ENCODE data around the gene CAMK1D. TPM values are rescaled to one million over a fixed set of nuclear protein-coding genes. Genes with fewer than 3 reads are reported as not detected.

Gene CAMK1D
- total and polyA plus RNA-seq, 2 of the 4 experiments (the other 2 are of a cell fraction), result 5.0 to 5.3 TPM

DNA sequence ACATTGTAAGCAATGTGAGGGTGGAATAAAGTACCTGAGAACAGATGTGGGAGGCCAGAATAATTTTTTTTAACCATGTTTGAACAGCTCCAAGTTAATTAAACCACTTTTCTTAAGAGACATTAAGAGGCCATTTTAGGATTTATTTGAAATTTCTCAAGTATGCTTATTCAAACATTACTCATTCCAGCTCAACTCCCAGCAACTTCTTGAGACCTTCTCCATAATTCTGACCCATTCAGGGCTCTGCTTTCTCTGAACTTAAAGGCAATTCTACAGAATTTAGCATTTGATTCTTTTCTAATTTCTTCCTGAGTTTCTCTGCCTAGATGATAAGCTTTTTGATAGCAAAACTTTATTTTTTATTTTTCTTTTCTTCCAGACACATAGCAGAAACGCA, 314.5 kb downstream of the CAMK1D start:
- Histone ChIP-seq H3K9me1 (ENCODE audit: insufficient read depth, low read length) (no peaks in the 10 kb centered on the region), H3K9me3 (ENCODE audit: control insufficient read depth, insufficient read depth, low read length) (no peaks in the 10 kb centered on the region), H2AK9ac (replicated peaks; ENCODE audit: low read depth, low read length, poor library complexity) (no peak overlapping the region), H3K4me2 (ENCODE audit: low read depth, low read length) (no peak overlapping the region), H3K27ac (ENCODE audit: insufficient read depth, low read length) (no peak overlapping the region), H3K18ac (ENCODE audit: low read depth, low read length) (no peak overlapping the region), H3K79me1 (ENCODE audit: low read depth in 1 of 2, low read length in 2 of 2) (no peaks in the 10 kb centered on the region), H2BK15ac (ENCODE audit: low read depth, low read length) (no peak overlapping the region), H2BK5ac (ENCODE audit: low read depth, low read length, poor library complexity, severe bottlenecking) (no peak overlapping the region), H4K5ac (ENCODE audit: low read depth, low read length) (no peak overlapping the region), H3K27me3 (ENCODE audit: control insufficient read depth, insufficient read depth, low read length) (no peaks in the 10 kb centered on the region), H3K23ac (ENCODE audit: low read depth, low read length) (no peak overlapping the region), H3K9ac (ENCODE audit: low read depth, low read length) (no peak overlapping the region), H3K56ac (ENCODE audit: extremely low read depth, insufficient read depth, low read length) (no peak overlapping the region), H4K8ac (ENCODE audit: low read depth in 2 of 2, low read length in 2 of 2) (no peak overlapping the region), H3K4me3 (ENCODE audit: insufficient read depth, low read depth, low read length) (no peak overlapping the region), H4K91ac (ENCODE audit: insufficient read depth, low read depth, low read length) (no peak overlapping the region), H3K4ac (ENCODE audit: low read depth, low read length) (no peak overlapping the region), H3K4me1 (ENCODE audit: control insufficient read depth, insufficient read depth, low read length) (no peaks in the 10 kb centered on the region), H2AK5ac (ENCODE audit: low read depth, low read length) (no peak overlapping the region), H2BK20ac (ENCODE audit: low read depth, low read length) (no peak overlapping the region), H2AFZ (replicated peaks; ENCODE audit: low read length, poor library complexity) (no peak overlapping the region), H4K20me1 (ENCODE audit: insufficient read depth, low read length) (no peaks in the 10 kb centered on the region), H3K36me3 (ENCODE audit: control insufficient read depth, insufficient read depth, low read length) (peaks cover 4% of the 10 kb centered on the region; the same call in 1 of the 2 replicates), H3K14ac (replicated peaks; ENCODE audit: low read depth, low read length) (no peak overlapping the region), H2BK120ac (ENCODE audit: low read depth, low read length) (no peak overlapping the region)
- TF ChIP-seq CEBPB (IDR thresholded peaks at IDR 0.05; ENCODE audit: low read depth, low read length) (no peak), NFE2L2 (IDR thresholded peaks at IDR 0.05; ENCODE audit: low read depth, low read length) (no peak), MAZ (IDR thresholded peaks at IDR 0.05; ENCODE audit: borderline replicate concordance, low read depth, low read length) (no peak), MXI1 (IDR thresholded peaks at IDR 0.05; ENCODE audit: borderline replicate concordance, low read depth, low read length) (no peak), RFX5 (IDR thresholded peaks at IDR 0.05; ENCODE audit: low read depth, low read length) (no peak), RAD21 (IDR thresholded peaks at IDR 0.05; ENCODE audit: low read length) (no peak), RCOR1 (IDR thresholded peaks at IDR 0.05; ENCODE audit: insufficient replicate concordance, low read length) (no peak)
- TF ChIP-seq, protein P1, sequence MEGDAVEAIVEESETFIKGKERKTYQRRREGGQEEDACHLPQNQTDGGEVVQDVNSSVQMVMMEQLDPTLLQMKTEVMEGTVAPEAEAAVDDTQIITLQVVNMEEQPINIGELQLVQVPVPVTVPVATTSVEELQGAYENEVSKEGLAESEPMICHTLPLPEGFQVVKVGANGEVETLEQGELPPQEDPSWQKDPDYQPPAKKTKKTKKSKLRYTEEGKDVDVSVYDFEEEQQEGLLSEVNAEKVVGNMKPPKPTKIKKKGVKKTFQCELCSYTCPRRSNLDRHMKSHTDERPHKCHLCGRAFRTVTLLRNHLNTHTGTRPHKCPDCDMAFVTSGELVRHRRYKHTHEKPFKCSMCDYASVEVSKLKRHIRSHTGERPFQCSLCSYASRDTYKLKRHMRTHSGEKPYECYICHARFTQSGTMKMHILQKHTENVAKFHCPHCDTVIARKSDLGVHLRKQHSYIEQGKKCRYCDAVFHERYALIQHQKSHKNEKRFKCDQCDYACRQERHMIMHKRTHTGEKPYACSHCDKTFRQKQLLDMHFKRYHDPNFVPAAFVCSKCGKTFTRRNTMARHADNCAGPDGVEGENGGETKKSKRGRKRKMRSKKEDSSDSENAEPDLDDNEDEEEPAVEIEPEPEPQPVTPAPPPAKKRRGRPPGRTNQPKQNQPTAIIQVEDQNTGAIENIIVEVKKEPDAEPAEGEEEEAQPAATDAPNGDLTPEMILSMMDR (conservative IDR thresholded peaks at IDR 0.05; ENCODE audit: low read depth, low read length), result no peak
- dilution Hi-C loops (cut with HindIII; ENCODE audit: low sequenced_read_pairs, unreplicated experiment) (no loop called here), in situ Hi-C loops (cut with MboI; ENCODE audit: low sequenced_read_pairs) (no loop called here), intact Hi-C loops (cut with micrococcal nuclease) (no loop called here)
- POLR2A ChIA-PET (ENCODE audit: unreplicated experiment), result no interaction called here
- DNase-seq (no peak), ATAC-seq (ENCODE audit: low read depth) (peak; percentile 48; the same call in 1 of the 2 replicates)
- CTCF ChIA-PET, result no interaction called here
- BruUV-seq (replicated peaks), result no TSS peak
- no CpG with 5 or more reads among the region's 1 CpG for WGBS, 2 experiments (ENCODE audit: extremely low coverage in 2 of 2, insufficient read length in 1 of 2)

Data from IMR-90 (cell line).